Measurements from ENCODE around the gene TXNDC12. TPM values are rescaled to one million over a fixed set of nuclear protein-coding genes. Genes with fewer than 3 reads are reported as not detected.
"Not testable (repeated sequence)": the region's sequence is repeated elsewhere in the genome, so short reads cannot be mapped to it uniquely, and the experiment has no call there.

Gene TXNDC12
- total RNA-seq, 1 donor from 2014 or later = 16.2 TPM

DNA sequence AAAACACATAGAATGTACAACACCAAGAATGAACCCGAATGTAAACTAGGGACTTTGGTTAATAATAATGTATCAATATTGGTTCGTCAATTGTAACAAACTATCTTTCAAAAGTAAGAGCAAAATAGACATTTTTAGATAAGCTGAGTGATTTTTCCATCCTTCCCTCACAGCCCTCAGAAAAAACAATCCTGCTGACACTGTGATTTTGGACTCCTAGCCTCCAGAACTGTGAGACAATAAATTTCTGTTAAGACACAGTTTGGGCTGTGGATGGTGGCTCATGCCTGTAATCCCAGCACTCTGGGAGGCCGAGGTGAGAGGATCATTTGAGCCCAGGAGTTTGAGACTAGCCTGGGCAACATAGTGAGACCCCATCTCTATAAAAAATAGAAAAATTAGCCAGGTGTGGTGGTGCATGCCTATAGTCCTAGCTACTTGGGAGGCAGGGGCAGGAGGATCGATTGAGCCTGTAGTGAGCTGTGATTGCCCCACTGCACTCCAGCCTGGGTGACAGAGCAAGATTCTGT is 9.3 kb downstream of the TXNDC12 start:
- not testable (repeated sequence) for DNase-seq

DNA sequence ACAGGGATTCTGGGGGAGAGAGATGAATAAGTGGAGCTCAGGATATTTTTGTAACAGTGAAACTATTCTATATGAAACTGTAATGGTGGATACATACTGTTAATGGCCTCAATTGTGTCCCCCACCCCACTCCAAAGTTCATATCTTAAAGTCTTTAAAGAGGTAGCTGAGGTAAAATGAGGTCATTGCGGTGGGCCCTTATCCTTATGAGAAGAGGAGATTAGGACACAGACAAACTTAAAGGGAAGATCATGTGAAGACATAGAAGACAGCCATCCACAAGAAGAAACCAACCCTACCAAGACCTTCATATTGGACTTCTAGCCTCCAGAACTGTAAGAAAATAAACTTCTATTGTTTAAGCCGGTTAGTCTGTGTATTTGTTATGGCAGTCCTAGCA is 9.8 kb downstream of the TXNDC12 start:
- DNase-seq = no peak

DNA sequence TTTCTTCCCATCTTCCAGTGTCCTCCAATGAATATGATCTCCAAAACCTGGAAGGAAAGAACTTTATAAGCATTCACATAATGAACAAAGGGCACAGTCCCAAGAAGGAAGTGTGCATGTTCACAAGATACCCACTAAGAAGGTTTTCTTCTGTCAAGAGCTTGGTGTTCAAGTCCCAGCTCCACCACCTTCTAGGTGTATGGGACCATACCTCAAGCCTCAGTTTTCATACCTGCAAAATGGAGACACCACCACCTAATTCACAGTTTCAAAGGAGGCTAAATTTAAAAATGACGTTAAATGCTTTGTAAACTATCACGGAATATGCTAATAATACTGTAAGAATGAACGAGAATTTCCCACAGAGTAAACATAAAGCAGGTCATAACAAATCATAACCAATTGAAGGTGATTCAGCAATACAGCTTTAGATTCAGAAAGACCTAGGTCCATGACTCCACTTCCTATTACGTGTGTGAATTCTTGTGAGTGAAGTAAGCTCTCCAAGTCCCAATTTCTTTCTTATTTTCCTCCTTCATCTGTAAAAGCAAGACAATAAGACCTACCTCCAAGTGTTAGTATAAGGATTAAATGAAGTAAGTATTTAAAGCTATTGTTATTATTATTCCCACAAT is 13.3 kb downstream of the TXNDC12 start:
- no peak for DNase-seq

DNA sequence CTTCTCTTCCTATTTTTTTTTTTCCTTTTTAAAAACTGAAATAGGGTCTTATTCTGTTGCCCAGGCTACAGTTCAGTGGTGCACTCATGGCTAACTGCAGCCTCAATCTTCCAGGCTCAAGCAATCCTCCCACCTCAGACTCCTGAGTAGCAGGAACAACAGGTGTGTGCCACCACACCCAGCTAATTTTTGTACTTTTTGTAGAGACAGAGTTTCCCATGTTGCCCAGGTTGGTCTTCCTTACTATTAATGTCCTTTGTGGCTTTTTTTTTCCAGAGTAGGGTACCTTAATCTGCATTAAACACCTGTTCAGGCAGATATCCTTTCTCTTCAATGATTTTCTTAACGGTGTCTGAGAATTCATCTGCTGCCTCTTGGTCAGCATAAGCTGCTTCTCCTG is 17.1 kb downstream of the TXNDC12 start:
- DNase-seq = no peak

DNA sequence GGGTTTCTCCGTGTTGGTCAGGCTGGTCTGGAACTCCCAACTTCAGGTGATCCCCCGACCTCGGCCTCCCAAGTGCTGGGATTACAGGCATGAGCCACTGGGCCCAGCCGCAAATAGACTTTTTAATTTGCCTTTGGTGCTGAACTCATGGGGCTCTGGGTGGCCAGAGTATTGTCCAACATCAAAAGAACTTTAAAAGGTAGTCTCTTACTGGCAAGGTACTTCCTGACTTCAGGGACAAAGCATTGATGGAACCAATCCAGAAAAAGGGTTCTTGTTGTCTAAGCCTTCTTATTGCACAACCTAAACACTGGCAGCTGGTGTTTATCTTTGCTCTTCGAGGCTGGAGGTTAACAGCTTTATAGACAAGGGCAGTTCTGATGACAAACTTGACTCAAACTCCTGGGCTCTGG is 17.6 kb downstream of the TXNDC12 start:
- no peak for DNase-seq

DNA sequence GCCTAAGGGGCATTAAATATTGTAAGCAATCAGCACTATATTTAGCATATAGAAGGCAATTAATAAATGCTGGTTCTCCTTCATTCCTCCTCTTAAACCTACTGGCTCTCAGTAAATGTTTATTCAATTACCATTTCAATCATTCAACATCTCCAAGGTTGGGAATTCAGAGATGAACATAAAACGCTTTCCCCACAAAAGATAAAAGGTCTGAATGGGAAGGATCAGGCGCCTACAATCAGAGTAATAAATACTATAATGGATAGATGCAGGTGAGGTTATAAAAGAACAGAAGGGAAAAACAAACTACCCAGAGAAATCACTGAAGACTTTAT is 21.0 kb downstream of the TXNDC12 start:
- DNase-seq = no peak

DNA sequence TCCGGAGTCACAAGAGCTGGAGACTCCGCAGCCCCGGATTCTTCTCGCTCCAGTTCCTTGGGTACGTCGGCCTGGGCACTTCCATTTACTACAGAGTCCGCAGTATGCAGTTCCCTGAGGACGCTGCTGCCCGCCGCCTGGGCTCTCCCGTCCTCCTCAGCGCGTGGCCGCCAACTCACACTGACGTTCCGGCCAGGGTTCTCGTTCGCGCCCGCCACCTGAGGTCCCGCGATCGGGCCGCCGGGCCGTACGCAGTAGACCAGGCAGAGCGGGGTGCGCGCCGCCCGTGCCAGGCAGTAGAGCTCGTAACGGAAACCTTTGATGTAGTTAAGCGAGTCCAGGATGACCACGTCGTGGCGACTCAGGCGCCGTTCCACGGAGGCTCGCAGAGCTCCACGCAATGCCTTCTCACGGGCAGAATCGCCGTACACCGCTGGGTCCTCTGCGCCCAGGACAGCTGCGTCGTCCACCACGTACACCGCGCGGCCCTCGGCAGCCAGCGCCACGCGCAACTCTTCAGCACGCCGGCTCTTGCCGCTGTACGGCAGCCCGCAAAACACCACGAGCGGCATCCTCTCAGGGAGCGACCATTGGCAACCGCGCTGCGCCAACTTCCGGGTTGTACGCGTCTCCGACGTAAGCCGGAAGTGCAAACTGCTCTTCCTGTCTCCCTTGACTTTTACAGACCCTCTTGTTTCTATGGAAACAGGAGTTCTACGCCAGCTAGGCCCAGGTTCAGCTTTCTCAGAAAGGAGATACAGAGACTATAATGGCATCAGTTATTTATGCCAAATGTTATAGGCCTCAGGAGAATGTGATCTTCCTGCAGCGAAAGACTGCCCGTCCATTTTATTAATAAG is 21.6 kb downstream of the TXNDC12 start, which contains the start of gene KTI12:
TSS of gene KTI12 (minus strand) at position 621 of the 860 bp plus-strand sequence. CDS start at position 572, 49 bp downstream.
- peak; percentile 95 for DNase-seq

DNA sequence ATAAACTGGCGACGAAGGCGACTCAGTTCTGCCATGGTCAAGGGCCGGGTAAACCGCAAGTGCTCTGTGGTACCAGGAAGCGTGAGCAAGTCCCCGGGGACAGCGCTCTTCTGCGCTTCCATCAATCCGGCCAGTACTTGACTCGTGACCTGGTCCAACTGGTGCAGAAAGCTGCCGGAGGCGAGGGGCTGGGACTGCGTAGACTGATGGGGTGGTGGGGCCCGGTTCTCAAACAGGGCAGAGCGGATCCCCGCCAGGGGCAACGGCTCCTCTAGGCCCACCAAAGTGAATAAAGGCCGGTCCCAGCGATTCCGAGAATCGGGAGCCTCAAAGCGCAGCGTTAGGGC is 22.2 kb downstream of the TXNDC12 start:
- DNase-seq = peak; percentile 28

DNA sequence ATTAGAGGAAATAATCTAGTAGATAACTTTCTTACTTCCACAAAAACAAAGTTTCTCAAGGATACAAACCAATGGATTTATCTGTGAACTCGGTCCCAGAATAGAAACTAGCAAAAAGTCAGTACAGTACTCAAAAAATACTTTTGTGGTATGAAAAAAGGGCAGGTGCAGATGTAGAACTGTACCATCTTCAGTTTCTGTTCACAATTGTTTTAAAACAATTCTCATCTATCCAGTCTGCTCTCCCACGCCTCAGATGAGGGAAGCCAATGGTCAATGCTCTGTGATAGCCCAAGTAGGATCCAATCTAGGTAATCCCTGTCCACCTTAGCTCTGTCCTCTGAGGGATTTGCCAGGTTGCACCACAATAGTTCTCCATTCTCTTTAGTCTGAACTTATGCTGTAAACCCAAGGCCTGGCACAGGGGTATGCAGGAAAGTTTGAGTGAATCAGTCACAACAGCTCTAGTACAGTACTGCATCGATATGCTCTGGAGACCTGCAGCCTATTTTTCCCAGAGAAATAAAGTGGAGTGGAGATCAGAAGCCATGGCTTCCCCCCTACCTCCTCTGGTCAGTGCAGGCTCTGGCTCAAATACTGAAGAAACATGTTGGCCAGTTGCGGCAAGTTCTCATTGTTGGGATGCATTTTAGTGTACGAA is 22.7 kb downstream of the TXNDC12 start:
- peak; percentile 2 for DNase-seq

DNA sequence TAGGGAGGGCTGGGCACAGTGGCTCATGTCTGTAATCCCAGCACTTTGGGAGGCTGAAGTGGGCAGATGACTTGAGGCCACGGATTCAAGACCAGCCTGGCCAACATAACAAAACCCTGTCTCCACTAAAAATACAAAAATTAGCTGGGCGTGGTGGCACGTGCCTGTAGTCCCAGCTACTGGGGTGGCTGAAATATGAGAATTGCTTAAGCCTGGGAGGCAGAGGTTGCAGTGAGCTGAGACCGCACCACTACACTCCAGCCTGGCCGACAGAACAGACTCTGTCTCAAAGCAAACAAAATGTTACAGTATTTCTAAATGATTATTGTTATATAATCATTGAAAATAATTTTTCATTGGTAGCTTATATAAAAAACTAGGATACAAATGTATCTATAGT is 26.2 kb downstream of the TXNDC12 start:
- not testable (repeated sequence) for DNase-seq

DNA sequence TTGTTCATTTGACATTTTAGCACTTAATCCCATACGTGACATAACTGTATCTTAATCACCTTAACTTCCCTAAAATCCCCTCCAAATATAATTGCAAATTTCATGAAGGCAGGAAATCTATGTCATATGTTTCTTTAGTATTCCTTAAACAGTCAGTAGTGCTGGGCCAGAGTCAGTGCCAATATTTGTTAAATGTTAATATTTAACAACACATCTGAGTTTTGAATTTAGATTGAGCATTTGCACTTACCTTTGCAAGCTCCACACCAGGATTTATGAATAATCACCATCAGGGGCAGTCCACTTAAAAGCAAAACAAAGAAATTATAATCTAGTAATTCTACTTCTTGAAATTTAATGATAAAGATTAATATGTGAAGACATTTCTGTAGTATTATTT is 26.7 kb downstream of the TXNDC12 start:
- no peak for DNase-seq

DNA sequence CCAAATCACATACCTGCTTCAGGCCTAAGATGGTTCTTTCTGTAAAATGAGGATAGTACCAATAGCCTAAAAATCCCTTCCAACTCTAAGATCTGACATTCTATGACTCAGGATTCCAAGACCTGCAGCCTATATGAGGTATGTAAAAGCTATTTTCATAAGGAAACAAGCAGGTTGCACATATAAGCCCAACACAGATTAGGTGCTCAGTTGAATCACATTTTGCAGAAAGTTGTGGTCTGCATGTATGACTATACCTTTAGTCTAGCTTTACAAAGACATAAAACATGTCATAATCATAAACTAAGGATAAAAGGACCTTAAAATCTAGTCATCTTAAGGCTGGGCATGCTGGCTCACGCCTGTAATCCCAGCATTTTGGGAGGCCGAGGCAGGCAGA is 28.7 kb downstream of the TXNDC12 start:
- DNase-seq = no peak

DNA sequence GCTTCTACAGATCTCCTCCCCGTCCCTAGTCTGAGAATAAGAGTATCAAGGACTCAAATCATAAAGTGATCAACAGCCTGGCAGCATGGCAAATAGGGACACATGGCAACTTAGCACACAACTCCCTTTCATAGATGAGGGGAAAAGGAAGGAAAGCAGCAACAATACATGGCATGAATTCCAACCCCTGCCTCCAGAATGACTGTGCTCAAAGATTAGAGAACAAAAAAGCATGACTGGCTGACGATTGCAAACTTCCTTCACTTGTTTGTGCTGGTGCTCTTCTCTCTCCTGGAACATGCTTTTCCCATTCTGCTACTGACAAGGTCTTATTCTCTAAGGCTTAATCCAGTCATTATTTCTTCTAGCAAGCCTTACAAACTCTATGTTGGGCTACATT is 32.9 kb downstream of the TXNDC12 start:
- DNase-seq = no peak

DNA sequence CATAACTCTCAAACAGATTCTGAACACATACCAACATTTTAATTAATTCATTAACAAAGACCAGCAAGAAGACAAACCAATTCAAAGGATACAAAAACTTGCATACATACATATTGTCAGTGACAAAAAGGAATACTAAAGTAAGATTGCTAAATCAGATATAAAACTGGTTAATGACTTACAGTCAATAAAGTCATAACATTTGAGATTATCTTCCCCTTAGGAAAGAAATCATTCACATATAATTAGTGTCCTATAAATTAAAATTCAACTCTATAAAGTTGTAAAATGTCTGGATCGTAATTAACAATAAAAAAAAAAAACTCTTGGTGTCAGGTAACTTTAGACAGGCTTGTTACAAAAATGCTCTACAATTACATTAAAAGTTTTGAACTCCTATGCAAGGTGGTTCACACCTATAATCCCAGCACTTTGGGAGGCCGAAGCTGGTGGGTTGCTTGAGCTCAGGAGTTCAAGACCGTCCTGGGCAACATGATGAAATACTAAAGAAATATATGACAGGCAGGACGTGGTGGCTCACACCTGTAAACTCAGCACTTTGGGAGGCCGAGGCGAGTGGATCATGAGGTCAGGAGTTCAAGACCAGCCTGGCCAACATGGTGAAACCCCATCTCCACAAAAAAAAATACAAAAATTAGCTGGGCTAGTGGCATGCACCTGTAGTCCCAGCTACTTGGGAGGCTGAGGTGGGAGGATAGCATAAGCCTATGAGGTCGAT is 46.8 kb downstream of the TXNDC12 start:
- no peak for DNase-seq

DNA sequence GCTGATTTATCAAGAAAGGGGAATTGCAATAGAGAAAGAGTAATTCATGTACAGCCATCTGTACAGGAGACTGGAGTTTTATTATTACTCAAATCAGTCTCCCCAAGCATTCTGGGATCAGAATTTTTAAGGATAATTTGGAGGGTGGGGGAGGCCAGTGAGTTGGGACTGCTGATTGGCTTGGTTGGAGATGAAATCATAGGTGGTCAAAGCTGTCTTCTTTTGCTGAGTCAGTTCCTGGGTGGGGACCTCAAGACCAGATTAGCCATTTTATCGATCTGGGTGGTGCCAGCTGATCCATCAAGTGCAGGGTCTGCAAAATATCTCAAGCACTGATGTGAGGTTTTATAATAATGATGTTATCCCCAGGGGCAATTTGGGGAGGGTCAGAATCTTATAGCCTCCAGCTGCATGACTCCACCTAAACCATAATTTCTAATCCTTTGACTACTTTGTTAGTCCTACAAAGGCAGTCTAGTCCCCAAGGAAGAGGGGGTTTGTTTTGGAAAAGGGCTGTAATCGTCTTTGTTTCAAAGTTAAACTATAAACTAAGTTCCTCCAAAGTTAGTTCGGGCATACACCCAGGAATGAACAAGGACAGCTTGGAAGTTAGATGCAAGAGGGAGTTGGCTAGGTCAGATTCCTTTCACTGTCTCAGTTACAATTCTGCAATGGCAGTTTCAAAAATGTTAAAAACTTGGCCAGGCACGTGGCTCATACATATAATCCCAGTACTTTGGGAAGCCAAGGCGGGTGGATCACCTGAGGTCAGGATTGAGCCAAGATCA is 47.6 kb downstream of the TXNDC12 start:
- peak; percentile 8 for DNase-seq

DNA sequence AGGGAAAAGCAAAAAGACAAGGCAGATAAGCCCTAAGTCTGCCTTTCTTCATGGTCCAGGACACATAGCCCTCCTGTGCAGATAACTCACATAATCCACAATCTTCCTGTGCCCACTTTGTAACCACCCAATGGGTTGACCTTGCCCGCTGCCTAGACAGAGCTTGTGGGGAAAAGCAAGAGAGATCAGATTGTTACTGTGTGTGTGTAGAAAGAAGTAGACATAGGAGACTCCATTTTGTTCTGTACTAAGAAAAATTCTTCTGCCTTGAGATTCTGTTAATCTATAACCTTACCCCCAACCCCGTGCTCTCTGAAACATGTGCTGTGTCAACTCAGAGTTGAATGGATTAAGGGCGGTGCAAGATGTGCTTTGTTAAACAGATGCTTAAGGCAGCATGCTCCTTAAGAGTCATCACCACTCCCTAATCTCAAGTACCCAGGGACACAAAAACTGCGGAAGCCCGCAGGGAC is 48.9 kb downstream of the TXNDC12 start:
- not testable (repeated sequence) for DNase-seq

DNA sequence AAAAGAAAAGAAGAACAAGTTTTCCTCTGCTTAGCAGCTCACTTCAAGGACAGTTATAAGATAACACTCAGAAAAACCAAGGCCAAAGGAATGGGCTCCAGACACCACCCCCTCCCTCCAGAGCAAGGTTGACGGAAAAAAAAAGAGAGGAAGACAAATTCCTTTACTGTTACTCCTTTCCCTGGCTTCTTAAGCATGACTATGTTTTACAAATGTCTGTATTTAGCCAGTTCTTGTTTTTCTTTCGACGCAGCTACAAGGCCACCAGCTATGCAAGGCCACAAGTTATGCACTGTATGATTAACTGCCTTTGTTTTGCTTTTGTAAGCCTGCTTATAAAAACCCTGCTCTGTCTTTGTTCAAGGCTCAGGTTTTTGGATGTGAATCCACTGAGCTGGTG is 49.4 kb downstream of the TXNDC12 start:
- DNase-seq = not testable (repeated sequence)

DNA sequence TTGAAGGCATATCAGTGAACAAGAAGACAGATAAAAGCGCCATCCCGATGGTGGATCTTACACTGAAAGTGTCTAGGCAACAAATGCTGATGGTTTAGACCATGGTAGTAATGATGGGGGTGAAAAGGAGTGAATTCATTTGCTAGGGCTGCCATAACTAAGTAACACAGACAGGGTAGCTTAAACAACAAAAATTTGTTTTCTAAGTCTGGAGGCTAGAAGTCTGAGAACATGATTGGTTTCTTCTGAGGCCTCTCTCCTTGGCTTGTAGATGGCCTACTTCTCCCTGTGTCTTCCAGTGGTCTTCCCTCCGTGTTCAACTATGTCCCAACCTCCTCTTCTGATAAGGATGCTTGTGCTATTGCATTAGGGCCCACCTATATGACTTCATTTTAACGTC is 51.1 kb downstream of the TXNDC12 start:
- DNase-seq = no peak

DNA sequence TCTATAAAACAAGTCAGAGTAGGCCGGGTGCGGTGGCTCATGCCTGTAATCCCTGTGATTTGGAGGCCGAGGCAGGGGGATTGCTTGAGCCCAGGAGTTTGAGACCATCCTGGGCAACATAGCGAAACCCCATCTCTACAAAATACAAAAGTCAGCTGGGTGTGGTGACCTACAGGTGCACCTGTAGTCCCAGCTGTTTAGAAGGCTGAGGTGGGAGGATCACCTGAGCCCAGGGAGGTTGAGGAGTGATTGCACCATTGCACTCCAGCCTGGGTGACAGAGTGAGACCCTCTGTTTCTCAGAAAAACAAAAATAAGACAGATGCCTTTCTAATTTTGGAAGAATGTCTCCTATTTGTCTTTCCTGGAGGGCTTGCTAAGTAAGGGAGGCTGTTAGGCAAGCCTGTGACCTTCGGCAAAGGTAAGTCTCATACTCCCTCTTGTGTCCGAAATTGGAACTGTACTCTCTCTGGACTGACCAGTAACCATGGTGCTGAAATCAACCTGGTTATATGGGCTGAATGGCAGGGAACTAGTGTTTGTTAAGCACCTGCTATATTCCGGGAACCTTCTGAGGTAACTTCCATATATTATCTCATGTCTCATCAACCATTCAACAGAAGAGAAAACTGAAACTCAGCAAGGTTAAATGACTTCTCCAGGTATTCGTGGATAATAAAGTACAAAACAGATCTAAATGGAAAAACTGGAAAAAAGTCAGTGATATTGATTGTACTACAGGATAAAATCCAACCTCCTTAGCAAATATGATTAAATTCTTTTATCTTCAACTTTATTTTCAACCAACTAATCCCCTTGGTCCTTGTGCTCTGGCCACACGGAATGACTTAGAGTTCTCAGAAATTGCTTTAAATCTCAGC is 52.7 kb downstream of the TXNDC12 start:
- DNase-seq = peak; percentile 91

DNA sequence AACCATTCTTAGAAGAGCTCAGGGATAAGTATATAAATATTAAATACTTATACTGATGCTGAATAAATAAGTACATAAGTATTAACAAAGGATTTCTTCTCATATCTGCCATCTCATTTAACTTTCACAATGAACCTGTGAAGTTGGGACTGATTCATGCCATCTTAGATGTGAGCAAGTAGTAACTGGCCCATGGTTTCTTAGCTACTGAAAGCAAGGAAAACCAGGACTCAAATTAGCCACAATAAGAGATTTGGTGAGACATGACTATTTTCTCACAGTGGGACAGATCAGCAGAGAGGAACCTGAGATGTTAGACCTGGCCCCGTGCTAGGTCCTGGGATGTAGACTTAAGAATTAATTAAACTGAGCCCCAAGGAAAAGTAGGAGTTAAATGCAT is 56.3 kb downstream of the TXNDC12 start:
- DNase-seq = no peak

Data from tongue (tissue), 2 donors.